Motor neuron (in vitro differentiated cells): ENCODE results near the gene ENDOG. TPM values are rescaled to one million over a fixed set of nuclear protein-coding genes. Genes with fewer than 3 reads are reported as not detected.
A peak's percentile ranks its signal among the peaks of the same experiment; 100 is the strongest.

Experiments used
- ATAC-seq, 8 experiments: fragments of 200-7000 bp; cut with Tn5 transposase; replicated peaks in 6 of 8; 2 replicates each; pipeline ENCODE4 v1.8.0; 2021; ENCODE audit warnings: mild to moderate bottlenecking in 8 of 8, moderate library complexity in 8 of 8
- H3K27ac ChIP-seq, 2 donors: fragments of 250-450 bp; sonication (Bioruptor Pico); 2 replicates each; pipeline ENCODE4 v1.9.0; 2021; ENCODE audit warnings: antibody characterized with exemption in 2 of 2, mild to moderate bottlenecking in 2 of 2, moderate library complexity in 1 of 2
- H3K4me1 ChIP-seq, 2 donors: fragments of 250-450 bp; sonication (Bioruptor Pico); replicated peaks in 1 of 2; 2 replicates each; pipeline ENCODE4 v1.6.1; 2021; ENCODE audit warnings: antibody characterized with exemption in 2 of 2, mild to moderate bottlenecking in 2 of 2, moderate library complexity in 1 of 2
- H3K4me3 ChIP-seq, 5 donors: fragments of 250-450 bp; sonication (Bioruptor Pico); 2 replicates each; pipeline ENCODE4 v1.9.0; 2021; ENCODE audit warnings: antibody characterized with exemption in 5 of 5, mild to moderate bottlenecking in 5 of 5, moderate library complexity in 4 of 5
- WGBS, 10 experiments: fragments of 450-650 bp; shearing (Covaris generic); methylation state at CpG; one replicate each; pipeline ENCODE4 v1.0.0; 2022; 5-methylcytosine and 5-hydroxymethylcytosine counted together
- in situ Hi-C, 9 experiments: fragments of 400-800 bp; cut with MboI; loops; one replicate each; pipeline ENCODE4 v1.15.0; 2021; ENCODE audit warnings: low sequenced_read_pairs in 9 of 9, low pct_unique_long_range_greater_than_20kb in 2 of 9; ENCODE audit not compliant: unreplicated experiment in 9 of 9
- total RNA-seq, 8 experiments: library from RNA; unstranded; fragments of 300-600 nt; gene quantifications; 2 replicates each; pipeline versions ENCODE4 v1.2.3 to v1.2.4, GENCODE V29; 2022

Gene ENDOG
- total RNA-seq, 8 experiments from 2014 or later: 8.5 to 20.1 (median 16.7) TPM

- Histone ChIP-seq H3K27ac (no peak overlapping the region), H3K4me1 (no peaks in the 10 kb centered on the region), H3K4me3 (no peak overlapping the region)
- in situ Hi-C loops: no loop called here
- 80 to 100% (median 93%) methylated on average over 1 to 3 of the region's 12 CpGs; no CpG with 5 or more reads in 6 of the 10 experiments for WGBS, 10 experiments
- ATAC-seq: peak in 3 of 8 experiments; percentile 12 to 22 (median 17)
These were observed 9.2 kb upstream of the ENDOG start for GRCh38 chr9:128809036-128809599.

- no peak overlapping the region for H3K4me3 ChIP-seq
- no peak overlapping the region for H3K27ac ChIP-seq
- WGBS, 10 experiments: 67 to 100% (median 86%) methylated on average over 1 of the region's 2 CpGs; no CpG with 5 or more reads in 6 of the 10 experiments
- ATAC-seq: no peak
- in situ Hi-C loops: no loop called here
- no peaks in the 10 kb centered on the region for H3K4me1 ChIP-seq
These were observed 8.5 kb upstream of the ENDOG start for GRCh38 chr9:128809831-128810230.

- ATAC-seq: no peak
These were observed 7.4 kb upstream of the ENDOG start for GRCh38 chr9:128810873-128811272.

GRCh38 chr9:128818839-128819715, 777 bp downstream of the ENDOG start:
- ATAC-seq: peak; percentile 1 to 57 (median 47)
- H3K27ac ChIP-seq: peak overlapping the region; percentile 11 to 76

More at GRCh38 chr9:128810873-128811272, 7.4 kb upstream of the ENDOG start:
- H3K4me1 ChIP-seq: no peaks in the 10 kb centered on the region
- H3K27ac ChIP-seq: no peak overlapping the region
- H3K4me3 ChIP-seq: no peak overlapping the region
- in situ Hi-C loops: no loop called here
- 50 to 100% (median 75%) methylated on average over 1 to 4 of the region's 5 CpGs; no CpG with 5 or more reads in 2 of the 10 experiments for WGBS, 10 experiments

GRCh38 chr9:128819716-128820664, 1.7 kb downstream of the ENDOG start:
- in situ Hi-C loops: no loop called here
- Histone ChIP-seq H3K4me1 (peaks cover 7 to 9% of the 10 kb centered on the region in 2 donors), H3K27ac (no peak overlapping the region), H3K4me3 (peak overlapping the region in 4 of 5 donors; percentile 48 to 76 (median 73))
- 13 to 86% (median 50%) methylated on average over 1 to 9 of the region's 18 CpGs; no CpG with 5 or more reads in 3 of the 10 experiments for WGBS, 10 experiments
- ATAC-seq: peak in 3 of 8 experiments; percentile 7 to 38 (median 15)

More at GRCh38 chr9:128818839-128819715, 777 bp downstream of the ENDOG start:
- WGBS, 10 experiments: 0 to 90% (median 5%) methylated on average over 2 to 24 of the region's 90 CpGs; no CpG with 5 or more reads in 3 of the 10 experiments
- Histone ChIP-seq H3K4me3 (peak overlapping the region; percentile 48 to 76 (median 72)), H3K4me1 (peaks cover 7 to 9% of the 10 kb centered on the region in 2 donors)
- in situ Hi-C loops: no loop called here

- H3K27ac ChIP-seq: no peak overlapping the region
- H3K4me1 ChIP-seq: peaks cover 7 to 9% of the 10 kb centered on the region in 2 donors
- H3K4me3 ChIP-seq: no peak overlapping the region
- in situ Hi-C loops: no loop called here
- 74 to 100% (median 88%) methylated on average over 1 to 6 of the region's 24 CpGs; no CpG with 5 or more reads in 4 of the 10 experiments for WGBS, 10 experiments
- ATAC-seq: no peak
These were observed 2.6 kb downstream of the ENDOG start for GRCh38 chr9:128820665-128821583.

GRCh38 chr9:128821584-128822406, 3.5 kb downstream of the ENDOG start:
- WGBS, 10 experiments: 80 to 100% (median 100%) methylated on average over 1 to 10 of the region's 16 CpGs; no CpG with 5 or more reads in 3 of the 10 experiments

GRCh38 chr9:128822407-128823042, 4.2 kb downstream of the ENDOG start:
- in situ Hi-C loops: no loop called here
- WGBS, 10 experiments: 80 to 100% (median 95%) methylated on average over 1 to 9 of the region's 22 CpGs; no CpG with 5 or more reads in 6 of the 10 experiments
- H3K4me3 ChIP-seq: no peak overlapping the region
- peaks cover 7 to 9% of the 10 kb centered on the region in 2 donors for H3K4me1 ChIP-seq
- H3K27ac ChIP-seq: no peak overlapping the region
- no peak for ATAC-seq

More at GRCh38 chr9:128821584-128822406, 3.5 kb downstream of the ENDOG start:
- H3K4me3 ChIP-seq: no peak overlapping the region
- no peak overlapping the region for H3K27ac ChIP-seq
- in situ Hi-C loops: no loop called here
- peaks cover 7 to 9% of the 10 kb centered on the region in 2 donors for H3K4me1 ChIP-seq
- no peak for ATAC-seq

GRCh38 chr9:128823362-128823902, 5.1 kb downstream of the ENDOG start:
- Histone ChIP-seq H3K27ac (no peak overlapping the region), H3K4me3 (no peak overlapping the region), H3K4me1 (peaks cover 7 to 9% of the 10 kb centered on the region in 2 donors)
- in situ Hi-C loops: no loop called here
- no peak for ATAC-seq
- WGBS, 10 experiments: 100% methylated on average over 4 of the region's 19 CpGs; no CpG with 5 or more reads in 9 of the 10 experiments

GRCh38 chr9:128823903-128824406, 5.7 kb downstream of the ENDOG start:
- in situ Hi-C loops: no loop called here
- no peak overlapping the region for H3K27ac ChIP-seq
- ATAC-seq: no peak

More at GRCh38 chr9:128823903-128824406, 5.7 kb downstream of the ENDOG start:
- WGBS, 10 experiments: no CpG with 5 or more reads among the region's 12 CpGs
- Histone ChIP-seq H3K4me3 (no peak overlapping the region), H3K4me1 (peaks cover 11 to 13% of the 10 kb centered on the region in 2 donors)
